ENCODE measurements around the gene SMPD1.

- TF ChIP-seq CTCF (conservative IDR thresholded peaks at IDR 0.05) (no peak), ZFX (IDR thresholded peaks at IDR 0.05) (no peak)
These were observed 50.7 kb downstream of the SMPD1 start, which contains the start of gene HPX for GRCh38 chr11:6440906-6441358.
